Endodermal cell (in vitro differentiated cells): Measurements from ENCODE around the gene MINDY4. TPM values are rescaled to one million over a fixed set of nuclear protein-coding genes. Genes with fewer than 3 reads are reported as not detected.

Experiments
- DNase-seq: peaks from one replicate; pipeline ENCODE4 v3.0.0-alpha.2; 2017
- H3K27ac ChIP-seq: 2 replicates; pipeline ENCODE4 v1.5.1; 2013; ENCODE audit warnings: mild to moderate bottlenecking, low read depth, low read length, moderate library complexity
- H3K27me3 ChIP-seq: 2 replicates; pipeline ENCODE4 v1.6.1; 2013; ENCODE audit warnings: mild to moderate bottlenecking, low read length, moderate library complexity; ENCODE audit not compliant: insufficient read depth, control insufficient read depth, poor library complexity, severe bottlenecking
- H3K36me3 ChIP-seq: 2 replicates; pipeline ENCODE4 v1.7.0; 2013; ENCODE audit warnings: mild to moderate bottlenecking, low read length, moderate library complexity; ENCODE audit not compliant: control insufficient read depth, insufficient read depth
- H3K4me1 ChIP-seq: one replicate; pipeline ENCODE4 v1.7.0; 2013; ENCODE audit warnings: low read length; ENCODE audit not compliant: control insufficient read depth, insufficient read depth
- H3K4me3 ChIP-seq: 2 replicates; pipeline ENCODE4 v1.5.1; 2013; ENCODE audit warnings: mild to moderate bottlenecking, low read length, moderate library complexity
- H3K9ac ChIP-seq: 2 replicates; pipeline ENCODE4 v1.6.1; 2013; ENCODE audit warnings: mild to moderate bottlenecking, low read length, moderate library complexity; ENCODE audit not compliant: poor library complexity, severe bottlenecking; ENCODE audit errors: extremely low read depth
- H3K9me3 ChIP-seq: 2 replicates; pipeline ENCODE4 v1.6.1; 2013; ENCODE audit warnings: mild to moderate bottlenecking, low read length, moderate library complexity; ENCODE audit not compliant: control insufficient read depth
- H3K27ac Mint-ChIP-seq: 2 replicates; pipeline ENCODE4 v1.8.0; 2020; ENCODE audit warnings: mixed read lengths
- H3K27me3 Mint-ChIP-seq: 2 replicates; pipeline ENCODE4 v1.8.0; 2021; ENCODE audit warnings: mild to moderate bottlenecking, mixed read lengths; ENCODE audit not compliant: insufficient read depth
- H3K36me3 Mint-ChIP-seq: 2 replicates; pipeline ENCODE4 v1.8.0; 2020; ENCODE audit warnings: low read depth, mixed read lengths
- H3K4me1 Mint-ChIP-seq: 2 replicates; pipeline ENCODE4 v1.8.0; 2020; ENCODE audit warnings: mixed read lengths
- H3K4me3 Mint-ChIP-seq: 2 replicates; pipeline ENCODE4 v1.8.0; 2020; ENCODE audit warnings: mild to moderate bottlenecking, moderate library complexity, mixed read lengths
- H3K9me3 Mint-ChIP-seq: 2 replicates; pipeline ENCODE4 v1.8.0; 2020; ENCODE audit warnings: mild to moderate bottlenecking, mixed read lengths
- WGBS, 2 experiments: methylation state at CpG; one replicate each; pipeline versions ENCODE4 v1.1.5 to v1.1.7; 2013; ENCODE audit warnings: missing lambda C conversion rate in 2 of 2, mixed read lengths in 1 of 2; ENCODE audit not compliant: insufficient coverage in 1 of 2, insufficient read length in 1 of 2; 5-methylcytosine and 5-hydroxymethylcytosine counted together
- total RNA-seq, 2 donors: library from RNA; stranded (reverse); fragmentation: NEBNext Ultra II Directional in 1 of 2; extraction: Animal tissue kit (Norgen Biotek cat#: 25700) in 1 of 2; gene quantifications; 2 replicates in 1 of 2; 3 replicates in 1 of 2; pipeline ENCODE4 v1.2.1, GENCODE V29; 2021
- TF ChIP-seq, protein P1 (sequence below): fragments of 200-600 bp; sonication (generic); conservative IDR thresholded peaks from 2 replicates; pipeline ENCODE4 v1.5.0; 2021; ENCODE audit warnings: antibody characterized with exemption, mild to moderate bottlenecking

MINDY4 gene
- total RNA-seq, 2 donors from 2014 or later, result 7.2 to 8.1 TPM

DNA sequence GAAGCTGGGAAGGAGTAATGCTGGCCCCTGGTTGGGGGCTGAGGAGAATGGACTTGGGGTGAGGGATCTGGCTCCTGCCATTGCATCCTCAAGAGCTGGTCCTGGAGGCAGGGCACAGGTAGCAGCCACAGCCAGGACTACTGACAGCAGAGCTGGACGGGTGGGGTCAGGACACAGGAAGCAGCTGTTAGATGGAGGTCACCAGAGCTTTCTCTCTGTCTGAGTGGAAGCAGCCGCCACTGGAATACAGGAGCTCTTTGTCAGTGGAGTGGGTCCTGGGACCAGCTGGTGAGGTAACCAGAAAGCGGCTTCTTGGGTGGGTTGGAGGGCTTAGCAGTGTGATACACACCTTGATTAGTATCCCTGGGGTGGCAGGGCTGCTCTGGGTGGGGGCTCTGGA is 82.4 kb downstream of the MINDY4 start:
- WGBS, 2 experiments, result 90 to 100% methylated on average over 2 to 3 of the region's 3 CpGs
- no peak for DNase-seq
- Histone ChIP-seq H3K27ac (no peak overlapping the region), H3K27me3 (no peaks in the 10 kb centered on the region), H3K9me3 (no peaks in the 10 kb centered on the region), H3K9ac (no peak overlapping the region), H3K36me3 (no peaks in the 10 kb centered on the region), H3K4me3 (no peak overlapping the region), H3K4me1 (peaks cover 11% of the 10 kb centered on the region)
- H3K4me1 Mint-ChIP-seq, result peaks cover 20% of the 10 kb centered on the region
- no peaks in the 10 kb centered on the region for H3K9me3 Mint-ChIP-seq
- no peak overlapping the region for H3K27ac Mint-ChIP-seq
- no peaks in the 10 kb centered on the region for H3K27me3 Mint-ChIP-seq
- H3K4me3 Mint-ChIP-seq, result no peak overlapping the region
- TF ChIP-seq, protein P1, sequence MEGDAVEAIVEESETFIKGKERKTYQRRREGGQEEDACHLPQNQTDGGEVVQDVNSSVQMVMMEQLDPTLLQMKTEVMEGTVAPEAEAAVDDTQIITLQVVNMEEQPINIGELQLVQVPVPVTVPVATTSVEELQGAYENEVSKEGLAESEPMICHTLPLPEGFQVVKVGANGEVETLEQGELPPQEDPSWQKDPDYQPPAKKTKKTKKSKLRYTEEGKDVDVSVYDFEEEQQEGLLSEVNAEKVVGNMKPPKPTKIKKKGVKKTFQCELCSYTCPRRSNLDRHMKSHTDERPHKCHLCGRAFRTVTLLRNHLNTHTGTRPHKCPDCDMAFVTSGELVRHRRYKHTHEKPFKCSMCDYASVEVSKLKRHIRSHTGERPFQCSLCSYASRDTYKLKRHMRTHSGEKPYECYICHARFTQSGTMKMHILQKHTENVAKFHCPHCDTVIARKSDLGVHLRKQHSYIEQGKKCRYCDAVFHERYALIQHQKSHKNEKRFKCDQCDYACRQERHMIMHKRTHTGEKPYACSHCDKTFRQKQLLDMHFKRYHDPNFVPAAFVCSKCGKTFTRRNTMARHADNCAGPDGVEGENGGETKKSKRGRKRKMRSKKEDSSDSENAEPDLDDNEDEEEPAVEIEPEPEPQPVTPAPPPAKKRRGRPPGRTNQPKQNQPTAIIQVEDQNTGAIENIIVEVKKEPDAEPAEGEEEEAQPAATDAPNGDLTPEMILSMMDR, result no peak
- H3K36me3 Mint-ChIP-seq, result peaks cover 3% of the 10 kb centered on the region

DNA sequence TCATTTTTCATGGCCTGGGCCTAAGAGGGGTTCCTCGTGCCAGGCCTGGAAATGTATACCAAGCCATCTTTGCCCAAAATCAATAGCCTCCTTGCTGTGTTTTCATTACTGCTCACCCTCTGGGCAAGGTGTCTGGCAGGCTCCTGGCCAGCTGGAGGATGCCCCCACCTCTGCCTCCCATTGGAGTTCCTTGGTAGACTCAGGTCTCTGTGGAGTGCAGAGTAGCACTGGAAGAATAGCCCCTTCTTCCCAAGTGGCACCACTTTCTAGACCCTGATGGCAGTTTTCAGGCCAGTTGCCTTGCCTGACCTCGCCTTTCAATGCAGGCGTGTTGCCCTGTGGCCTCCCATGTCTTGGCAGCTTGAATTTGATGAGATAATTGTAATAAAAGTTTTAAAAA is 84.7 kb downstream of the MINDY4 start:
- TF ChIP-seq, protein P1, result no peak
- no peak overlapping the region for H3K27ac Mint-ChIP-seq
- no peaks in the 10 kb centered on the region for H3K27me3 Mint-ChIP-seq
- Histone ChIP-seq H3K27ac (no peak overlapping the region), H3K9me3 (no peaks in the 10 kb centered on the region), H3K27me3 (no peaks in the 10 kb centered on the region), H3K36me3 (no peaks in the 10 kb centered on the region), H3K4me1 (peaks cover 11% of the 10 kb centered on the region), H3K4me3 (no peak overlapping the region), H3K9ac (no peak overlapping the region)
- peaks cover 16% of the 10 kb centered on the region for H3K4me1 Mint-ChIP-seq
- H3K36me3 Mint-ChIP-seq, result peaks cover 3% of the 10 kb centered on the region
- 82 to 100% methylated on average over 2 to 3 of the region's 3 CpGs for WGBS, 2 experiments
- no peak for DNase-seq
- H3K9me3 Mint-ChIP-seq, result no peaks in the 10 kb centered on the region
- no peak overlapping the region for H3K4me3 Mint-ChIP-seq

DNA sequence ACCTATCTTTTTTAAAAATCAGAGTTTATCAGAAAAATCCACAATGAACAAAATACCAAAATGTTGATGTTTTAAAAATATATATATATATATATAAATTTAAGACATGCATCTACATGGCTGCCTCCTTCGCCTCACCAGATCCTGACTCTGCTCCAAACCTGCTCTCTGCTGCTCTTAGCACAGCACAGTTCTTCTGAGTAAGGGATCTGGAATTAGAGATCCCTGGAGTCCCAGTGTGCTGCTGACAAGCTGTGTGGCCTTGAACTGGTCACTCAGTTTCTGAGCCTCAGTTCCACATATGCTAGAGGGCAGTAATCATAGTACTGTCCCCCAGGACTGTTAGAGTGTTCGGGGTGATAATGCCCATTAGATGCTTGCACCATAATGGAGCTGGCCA is 87.4 kb downstream of the MINDY4 start:
- H3K27ac Mint-ChIP-seq, result no peak overlapping the region
- peaks cover 3% of the 10 kb centered on the region for H3K36me3 Mint-ChIP-seq
- H3K27me3 Mint-ChIP-seq, result no peaks in the 10 kb centered on the region
- no peak overlapping the region for H3K9ac ChIP-seq
- no peak overlapping the region for H3K27ac ChIP-seq
- no peaks in the 10 kb centered on the region for H3K4me1 Mint-ChIP-seq
- WGBS, 2 experiments, result 87 to 100% methylated on average over 1 to 2 of the region's 2 CpGs
- DNase-seq, result no peak
- H3K4me1 ChIP-seq, result no peaks in the 10 kb centered on the region
- H3K4me3 ChIP-seq, result no peak overlapping the region
- H3K9me3 Mint-ChIP-seq, result no peaks in the 10 kb centered on the region
- H3K36me3 ChIP-seq, result no peaks in the 10 kb centered on the region
- TF ChIP-seq, protein P1, result no peak
- no peak overlapping the region for H3K4me3 Mint-ChIP-seq
- H3K9me3 ChIP-seq, result no peaks in the 10 kb centered on the region
- H3K27me3 ChIP-seq, result no peaks in the 10 kb centered on the region
